Measurements from ENCODE around the gene DXO.

- TF ChIP-seq EGR1 (IDR thresholded peaks at IDR 0.05; ENCODE audit: low read depth) (no peak), CTCF (IDR thresholded peaks at IDR 0.05 in 2 of 3, conservative IDR thresholded peaks at IDR 0.05 in 1 of 3; ENCODE audit: borderline replicate concordance in 1 of 3, insufficient read depth in 1 of 3, low read depth in 2 of 3, low read length in 2 of 3) (no peak), RAD21 (IDR thresholded peaks at IDR 0.05; ENCODE audit: low read depth) (no peak), JUND (IDR thresholded peaks at IDR 0.05) (no peak), ATF3 (IDR thresholded peaks at IDR 0.05) (no peak), SRF (IDR thresholded peaks at IDR 0.05; ENCODE audit: low read depth) (no peak), POLR2A (IDR thresholded peaks at IDR 0.05; ENCODE audit: borderline replicate concordance, extremely low read depth, insufficient read depth, insufficient read length) (no peak), POLR2AphosphoS5 (IDR thresholded peaks at IDR 0.05; ENCODE audit: low read depth, low read length) (no peak), CBX3 (IDR thresholded peaks at IDR 0.05; ENCODE audit: low read depth) (no peak), ZFX (IDR thresholded peaks at IDR 0.05) (no peak)
- TF ChIP-seq, protein P1, sequence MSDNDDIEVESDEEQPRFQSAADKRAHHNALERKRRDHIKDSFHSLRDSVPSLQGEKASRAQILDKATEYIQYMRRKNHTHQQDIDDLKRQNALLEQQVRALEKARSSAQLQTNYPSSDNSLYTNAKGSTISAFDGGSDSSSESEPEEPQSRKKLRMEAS (IDR thresholded peaks at IDR 0.05) = no peak
- TF ChIP-seq, protein P2, sequence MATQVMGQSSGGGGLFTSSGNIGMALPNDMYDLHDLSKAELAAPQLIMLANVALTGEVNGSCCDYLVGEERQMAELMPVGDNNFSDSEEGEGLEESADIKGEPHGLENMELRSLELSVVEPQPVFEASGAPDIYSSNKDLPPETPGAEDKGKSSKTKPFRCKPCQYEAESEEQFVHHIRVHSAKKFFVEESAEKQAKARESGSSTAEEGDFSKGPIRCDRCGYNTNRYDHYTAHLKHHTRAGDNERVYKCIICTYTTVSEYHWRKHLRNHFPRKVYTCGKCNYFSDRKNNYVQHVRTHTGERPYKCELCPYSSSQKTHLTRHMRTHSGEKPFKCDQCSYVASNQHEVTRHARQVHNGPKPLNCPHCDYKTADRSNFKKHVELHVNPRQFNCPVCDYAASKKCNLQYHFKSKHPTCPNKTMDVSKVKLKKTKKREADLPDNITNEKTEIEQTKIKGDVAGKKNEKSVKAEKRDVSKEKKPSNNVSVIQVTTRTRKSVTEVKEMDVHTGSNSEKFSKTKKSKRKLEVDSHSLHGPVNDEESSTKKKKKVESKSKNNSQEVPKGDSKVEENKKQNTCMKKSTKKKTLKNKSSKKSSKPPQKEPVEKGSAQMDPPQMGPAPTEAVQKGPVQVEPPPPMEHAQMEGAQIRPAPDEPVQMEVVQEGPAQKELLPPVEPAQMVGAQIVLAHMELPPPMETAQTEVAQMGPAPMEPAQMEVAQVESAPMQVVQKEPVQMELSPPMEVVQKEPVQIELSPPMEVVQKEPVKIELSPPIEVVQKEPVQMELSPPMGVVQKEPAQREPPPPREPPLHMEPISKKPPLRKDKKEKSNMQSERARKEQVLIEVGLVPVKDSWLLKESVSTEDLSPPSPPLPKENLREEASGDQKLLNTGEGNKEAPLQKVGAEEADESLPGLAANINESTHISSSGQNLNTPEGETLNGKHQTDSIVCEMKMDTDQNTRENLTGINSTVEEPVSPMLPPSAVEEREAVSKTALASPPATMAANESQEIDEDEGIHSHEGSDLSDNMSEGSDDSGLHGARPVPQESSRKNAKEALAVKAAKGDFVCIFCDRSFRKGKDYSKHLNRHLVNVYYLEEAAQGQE (IDR thresholded peaks at IDR 0.05; ENCODE audit: low read depth) = no peak
Observed at GRCh38 chr6:31947864-31948263, 24.1 kb downstream of the DXO start.
